Hepatic stellate cell (primary cell): ENCODE measurements around the gene RGSL1.

Source experiments
- DNase-seq: peaks from one replicate; pipeline ENCODE4 v3.0.0; 2011; ENCODE audit warnings: low spot score

RGSL1 gene

GRCh38 chr1:182588500-182589396 is 138.8 kb downstream of the RGSL1 start, which contains the start of gene RNASEL:
Gene RNASEL, minus strand, starts transcription at chr1:182589256. Its CDS starts 2,450 bp downstream, at chr1:182586806.
- peak; percentile 69 for DNase-seq

GRCh38 chr1:182589520-182589919 is 139.6 kb downstream of the RGSL1 start:
- DNase-seq = no peak

GRCh38 chr1:182589931-182590330 is 140.0 kb downstream of the RGSL1 start:
- DNase-seq = no peak

GRCh38 chr1:182595641-182596240 is 145.8 kb downstream of the RGSL1 start:
- DNase-seq = peak; percentile 79

GRCh38 chr1:182596934-182597333 is 147.0 kb downstream of the RGSL1 start:
- no peak for DNase-seq

- no peak for DNase-seq
Observed at GRCh38 chr1:182598296-182598695, 148.3 kb downstream of the RGSL1 start.

GRCh38 chr1:182599339-182599738 is 149.4 kb downstream of the RGSL1 start:
- no peak for DNase-seq

- DNase-seq = no peak
Observed at GRCh38 chr1:182600036-182600713, 150.2 kb downstream of the RGSL1 start.

- no peak for DNase-seq
Observed at GRCh38 chr1:182600745-182601415, 150.9 kb downstream of the RGSL1 start.

GRCh38 chr1:182601416-182601786 is 151.5 kb downstream of the RGSL1 start:
- DNase-seq = peak; percentile 71

- DNase-seq = no peak
Observed at GRCh38 chr1:182601913-182602312, 152.0 kb downstream of the RGSL1 start.

- no peak for DNase-seq
Observed at GRCh38 chr1:182602935-182603645, 153.1 kb downstream of the RGSL1 start.

GRCh38 chr1:182603646-182604174 is 153.8 kb downstream of the RGSL1 start:
- DNase-seq = no peak

- peak; percentile 97 for DNase-seq
Observed at GRCh38 chr1:182604175-182605164, 154.5 kb downstream of the RGSL1 start, which contains the start of gene RGS16. Gene RGS16, minus strand, starts transcription at chr1:182604389. Its CDS starts 130 bp downstream, at chr1:182604259.

- no peak for DNase-seq
Observed at GRCh38 chr1:182607566-182607965, 157.6 kb downstream of the RGSL1 start.

- no peak for DNase-seq
Observed at GRCh38 chr1:182608236-182608635, 158.3 kb downstream of the RGSL1 start.

- DNase-seq = peak; percentile 72
Observed at GRCh38 chr1:182608845-182609610, 159.1 kb downstream of the RGSL1 start.
